ENCODE measurements around the gene TLR2.

TLR2 gene

GRCh38 chr4:153731239-153731638, 47.2 kb downstream of the TLR2 start:
- no peaks in the 10 kb centered on the region for H3K36me3 ChIP-seq (ENCODE audit: control insufficient read depth, insufficient read depth, low read length)
- H3K27me3 ChIP-seq (ENCODE audit: control insufficient read depth, insufficient read depth, low read length), result no peaks in the 10 kb centered on the region
- H3K27ac ChIP-seq (ENCODE audit: low read depth, low read length), result no peak overlapping the region
- no peak overlapping the region for H3K9ac ChIP-seq (ENCODE audit: low read depth, low read length)
- no peak overlapping the region for H3K4me3 ChIP-seq (ENCODE audit: low read depth, low read length)
- H3K9me3 ChIP-seq (ENCODE audit: control insufficient read depth, insufficient read depth, low read length), result no peaks in the 10 kb centered on the region
- no peaks in the 10 kb centered on the region for H3K4me1 ChIP-seq (ENCODE audit: control insufficient read depth, insufficient read depth, low read length)

- no peak overlapping the region for H3K4me3 ChIP-seq (ENCODE audit: low read depth, low read length)
- H3K27ac ChIP-seq (ENCODE audit: low read depth, low read length), result no peak overlapping the region
- no peak overlapping the region for H3K9ac ChIP-seq (ENCODE audit: low read depth, low read length)
- H3K27me3 ChIP-seq (ENCODE audit: control insufficient read depth, insufficient read depth, low read length), result no peaks in the 10 kb centered on the region
- no peaks in the 10 kb centered on the region for H3K9me3 ChIP-seq (ENCODE audit: control insufficient read depth, insufficient read depth, low read length)
- no peaks in the 10 kb centered on the region for H3K36me3 ChIP-seq (ENCODE audit: control insufficient read depth, insufficient read depth, low read length)
- no peaks in the 10 kb centered on the region for H3K4me1 ChIP-seq (ENCODE audit: control insufficient read depth, insufficient read depth, low read length)
Measured at GRCh38 chr4:153733751-153734448, 49.8 kb downstream of the TLR2 start.

GRCh38 chr4:153735906-153736461, 51.9 kb downstream of the TLR2 start:
- no peaks in the 10 kb centered on the region for H3K9me3 ChIP-seq (ENCODE audit: control insufficient read depth, insufficient read depth, low read length)
- H3K9ac ChIP-seq (ENCODE audit: low read depth, low read length), result no peak overlapping the region

GRCh38 chr4:153741541-153741940, 57.5 kb downstream of the TLR2 start:
- H3K4me1 ChIP-seq (ENCODE audit: control insufficient read depth, insufficient read depth, low read length), result no peaks in the 10 kb centered on the region
- no peak overlapping the region for H3K9ac ChIP-seq (ENCODE audit: low read depth, low read length)
- H3K4me3 ChIP-seq (ENCODE audit: low read depth, low read length), result no peak overlapping the region
- no peaks in the 10 kb centered on the region for H3K27me3 ChIP-seq (ENCODE audit: control insufficient read depth, insufficient read depth, low read length)
- H3K9me3 ChIP-seq (ENCODE audit: control insufficient read depth, insufficient read depth, low read length), result no peaks in the 10 kb centered on the region
- peaks cover 5% of the 10 kb centered on the region; the same call in 1 of the 2 replicates for H3K36me3 ChIP-seq (ENCODE audit: control insufficient read depth, insufficient read depth, low read length)
- no peak overlapping the region for H3K27ac ChIP-seq (ENCODE audit: low read depth, low read length)

More at GRCh38 chr4:153735906-153736461, 51.9 kb downstream of the TLR2 start:
- Histone ChIP-seq H3K27me3 (ENCODE audit: control insufficient read depth, insufficient read depth, low read length) (no peaks in the 10 kb centered on the region), H3K4me1 (ENCODE audit: control insufficient read depth, insufficient read depth, low read length) (no peaks in the 10 kb centered on the region), H3K4me3 (ENCODE audit: low read depth, low read length) (no peak overlapping the region), H3K27ac (ENCODE audit: low read depth, low read length) (no peak overlapping the region), H3K36me3 (ENCODE audit: control insufficient read depth, insufficient read depth, low read length) (no peaks in the 10 kb centered on the region)

- Histone ChIP-seq H3K36me3 (ENCODE audit: control insufficient read depth, insufficient read depth, low read length) (peaks cover 5% of the 10 kb centered on the region; the same call in 1 of the 2 replicates), H3K27ac (ENCODE audit: low read depth, low read length) (no peak overlapping the region), H3K9me3 (ENCODE audit: control insufficient read depth, insufficient read depth, low read length) (no peaks in the 10 kb centered on the region), H3K9ac (ENCODE audit: low read depth, low read length) (no peak overlapping the region), H3K4me1 (ENCODE audit: control insufficient read depth, insufficient read depth, low read length) (no peaks in the 10 kb centered on the region), H3K4me3 (ENCODE audit: low read depth, low read length) (no peak overlapping the region), H3K27me3 (ENCODE audit: control insufficient read depth, insufficient read depth, low read length) (no peaks in the 10 kb centered on the region)
Measured at GRCh38 chr4:153745651-153746050, 61.6 kb downstream of the TLR2 start.

GRCh38 chr4:153747406-153747955, 63.4 kb downstream of the TLR2 start:
- no peaks in the 10 kb centered on the region for H3K4me1 ChIP-seq (ENCODE audit: control insufficient read depth, insufficient read depth, low read length)
- no peaks in the 10 kb centered on the region for H3K27me3 ChIP-seq (ENCODE audit: control insufficient read depth, insufficient read depth, low read length)
- no peak overlapping the region for H3K27ac ChIP-seq (ENCODE audit: low read depth, low read length)
- no peaks in the 10 kb centered on the region for H3K9me3 ChIP-seq (ENCODE audit: control insufficient read depth, insufficient read depth, low read length)
- peaks cover 5% of the 10 kb centered on the region; the same call in 1 of the 2 replicates for H3K36me3 ChIP-seq (ENCODE audit: control insufficient read depth, insufficient read depth, low read length)
- H3K4me3 ChIP-seq (ENCODE audit: low read depth, low read length), result no peak overlapping the region
- H3K9ac ChIP-seq (ENCODE audit: low read depth, low read length), result no peak overlapping the region

GRCh38 chr4:153748378-153748777, 64.3 kb downstream of the TLR2 start:
- Histone ChIP-seq H3K9ac (ENCODE audit: low read depth, low read length) (no peak overlapping the region), H3K27me3 (ENCODE audit: control insufficient read depth, insufficient read depth, low read length) (no peaks in the 10 kb centered on the region), H3K4me3 (ENCODE audit: low read depth, low read length) (no peak overlapping the region), H3K27ac (ENCODE audit: low read depth, low read length) (no peak overlapping the region), H3K4me1 (ENCODE audit: control insufficient read depth, insufficient read depth, low read length) (no peaks in the 10 kb centered on the region), H3K36me3 (ENCODE audit: control insufficient read depth, insufficient read depth, low read length) (peaks cover 5% of the 10 kb centered on the region; the same call in 1 of the 2 replicates), H3K9me3 (ENCODE audit: control insufficient read depth, insufficient read depth, low read length) (no peaks in the 10 kb centered on the region)

- Histone ChIP-seq H3K9me3 (ENCODE audit: control insufficient read depth, insufficient read depth, low read length) (no peaks in the 10 kb centered on the region), H3K4me3 (ENCODE audit: low read depth, low read length) (no peak overlapping the region), H3K9ac (ENCODE audit: low read depth, low read length) (no peak overlapping the region), H3K27me3 (ENCODE audit: control insufficient read depth, insufficient read depth, low read length) (no peaks in the 10 kb centered on the region), H3K36me3 (ENCODE audit: control insufficient read depth, insufficient read depth, low read length) (peaks cover under 1% of the 10 kb centered on the region; the same call in 1 of the 2 replicates), H3K4me1 (ENCODE audit: control insufficient read depth, insufficient read depth, low read length) (no peaks in the 10 kb centered on the region), H3K27ac (ENCODE audit: low read depth, low read length) (no peak overlapping the region)
Measured at GRCh38 chr4:153750197-153750817, 66.2 kb downstream of the TLR2 start.

- Histone ChIP-seq H3K27me3 (ENCODE audit: control insufficient read depth, insufficient read depth, low read length) (peaks cover 10% of the 10 kb centered on the region), H3K9me3 (ENCODE audit: control insufficient read depth, insufficient read depth, low read length) (no peaks in the 10 kb centered on the region), H3K9ac (ENCODE audit: low read depth, low read length) (no peak overlapping the region), H3K36me3 (ENCODE audit: control insufficient read depth, insufficient read depth, low read length) (no peaks in the 10 kb centered on the region), H3K27ac (ENCODE audit: low read depth, low read length) (no peak overlapping the region), H3K4me3 (ENCODE audit: low read depth, low read length) (no peak overlapping the region), H3K4me1 (ENCODE audit: control insufficient read depth, insufficient read depth, low read length) (peaks cover 24% of the 10 kb centered on the region)
Measured at GRCh38 chr4:153755186-153755585, 71.1 kb downstream of the TLR2 start.
